Gastroesophageal sphincter (tissue), 4 donors: ENCODE results near the gene MAML3. TPM values are rescaled to one million over a fixed set of nuclear protein-coding genes. Genes with fewer than 3 reads are reported as not detected.
A peak's percentile ranks its signal among the peaks of the same experiment; 100 is the strongest.

Experiments
- ATAC-seq: fragments of 150-250 bp; one replicate; pipeline ENCODE4 v1.9.1; 2016; ENCODE audit warnings: mild to moderate bottlenecking, moderate library complexity
- H3K27ac ChIP-seq, 4 donors: fragments of 200-600 bp; sonication (generic) in 3 of 4; 1 replicate in 3 of 4; 2 replicates in 1 of 4; pipeline ENCODE4 v1.5.1; 2016 to 2019
- H3K27me3 ChIP-seq: fragments of 200-600 bp; sonication (generic); one replicate; pipeline ENCODE4 v1.5.1; 2019
- H3K36me3 ChIP-seq, 2 donors: fragments of 200-600 bp; sonication (generic); one replicate each; pipeline ENCODE4 v1.5.1; 2019; ENCODE audit warnings: control low read depth in 1 of 2
- H3K4me1 ChIP-seq, 3 donors: fragments of 200-600 bp; sonication (generic); 1 replicate in 2 of 3; 2 replicates in 1 of 3; pipeline ENCODE4 v1.5.1; 2016 to 2019; ENCODE audit warnings: control low read depth in 2 of 3
- H3K4me3 ChIP-seq, 2 donors: fragments of 200-600 bp; sonication (generic); one replicate each; pipeline ENCODE4 v1.5.1; 2019; ENCODE audit warnings: mild to moderate bottlenecking in 1 of 2, moderate library complexity in 1 of 2
- H3K9me3 ChIP-seq, 3 donors: fragments of 200-600 bp; sonication (generic); one replicate each; pipeline ENCODE4 v1.5.1; 2017 to 2019; ENCODE audit warnings: control low read depth in 2 of 3
- EP300 ChIP-seq: sonication (generic); formaldehyde crosslinking; IDR thresholded peaks from one replicate; pipeline ENCODE4 v1.6.1; 2017; ENCODE audit warnings: antibody characterized with exemption, mild to moderate bottlenecking
- POLR2A ChIP-seq, 2 donors: fragments of 450-650 bp; IDR thresholded peaks; one replicate each; pipeline ENCODE4 v1.6.1; 2017; ENCODE audit warnings: antibody characterized with exemption in 2 of 2, mild to moderate bottlenecking in 2 of 2, moderate library complexity in 1 of 2
- POLR2AphosphoS5 ChIP-seq: sonication (generic); formaldehyde crosslinking; IDR thresholded peaks from one replicate; pipeline ENCODE4 v1.6.1; 2017; ENCODE audit warnings: antibody characterized with exemption
- WGBS, 2 donors: methylation state at CpG; one replicate each; pipeline ENCODE4 v1.1.5; 2018; ENCODE audit warnings: low coverage in 1 of 2; 5-methylcytosine and 5-hydroxymethylcytosine counted together
- total RNA-seq, 4 donors: library from RNA; depleted of rRNA; stranded (reverse); fragments of >200 nt; gene quantifications; one replicate each; pipeline ENCODE4 v1.1.0, GENCODE V29; 2016
- TF ChIP-seq, protein P1 (sequence below), 4 experiments: fragments of 200-600 bp in 2 of 4; fragments of 450-650 bp in 2 of 4; sonication (generic) in 1 of 4; IDR thresholded peaks; one replicate each; pipeline ENCODE4 v1.5.1; 2017 to 2019; ENCODE audit warnings: antibody characterized with exemption in 4 of 4, mild to moderate bottlenecking in 2 of 4, moderate library complexity in 2 of 4

Gene MAML3
- total RNA-seq, 4 donors from 2014 or later, result 5.3 to 10.6 (median 9.3) TPM

DNA sequence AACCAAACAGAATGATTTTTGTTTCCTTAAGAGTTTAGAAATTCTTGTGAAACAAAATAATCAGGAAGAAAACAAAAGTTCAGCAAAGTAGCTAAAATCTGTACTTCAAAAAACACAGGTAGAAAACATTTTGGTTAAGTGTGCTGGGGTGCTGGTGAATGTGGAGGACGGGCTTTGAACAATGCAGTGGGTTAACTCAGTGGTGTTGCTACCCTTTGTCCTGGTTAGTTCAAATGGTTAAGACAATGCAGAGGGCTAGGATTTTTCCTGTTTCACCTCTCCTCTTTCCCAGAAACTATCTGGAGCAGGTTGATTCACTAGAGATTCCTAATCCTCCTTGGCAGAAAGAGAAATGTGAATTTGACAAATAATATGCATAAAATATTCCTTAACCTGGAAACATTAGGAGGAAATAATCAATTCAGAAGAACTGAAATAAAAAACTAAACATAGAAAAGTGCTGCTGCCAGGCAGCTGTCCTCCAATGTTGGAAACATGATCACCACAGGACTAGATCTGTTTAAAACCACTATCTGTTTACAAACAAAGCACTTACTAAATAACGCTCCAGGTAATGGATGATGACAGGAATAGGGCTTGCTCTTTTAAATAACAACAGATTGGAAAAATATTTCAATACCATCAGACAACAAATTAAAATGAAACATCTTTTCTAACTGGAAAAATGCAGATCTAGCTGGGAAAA is 148.9 kb downstream of the MAML3 start:
- H3K9me3 ChIP-seq, result no peaks in the 10 kb centered on the region
- TF ChIP-seq EP300 (no peak), POLR2A (IDR thresholded peaks at IDR 0.05) (no peak), POLR2AphosphoS5 (no peak)
- TF ChIP-seq, protein P1, sequence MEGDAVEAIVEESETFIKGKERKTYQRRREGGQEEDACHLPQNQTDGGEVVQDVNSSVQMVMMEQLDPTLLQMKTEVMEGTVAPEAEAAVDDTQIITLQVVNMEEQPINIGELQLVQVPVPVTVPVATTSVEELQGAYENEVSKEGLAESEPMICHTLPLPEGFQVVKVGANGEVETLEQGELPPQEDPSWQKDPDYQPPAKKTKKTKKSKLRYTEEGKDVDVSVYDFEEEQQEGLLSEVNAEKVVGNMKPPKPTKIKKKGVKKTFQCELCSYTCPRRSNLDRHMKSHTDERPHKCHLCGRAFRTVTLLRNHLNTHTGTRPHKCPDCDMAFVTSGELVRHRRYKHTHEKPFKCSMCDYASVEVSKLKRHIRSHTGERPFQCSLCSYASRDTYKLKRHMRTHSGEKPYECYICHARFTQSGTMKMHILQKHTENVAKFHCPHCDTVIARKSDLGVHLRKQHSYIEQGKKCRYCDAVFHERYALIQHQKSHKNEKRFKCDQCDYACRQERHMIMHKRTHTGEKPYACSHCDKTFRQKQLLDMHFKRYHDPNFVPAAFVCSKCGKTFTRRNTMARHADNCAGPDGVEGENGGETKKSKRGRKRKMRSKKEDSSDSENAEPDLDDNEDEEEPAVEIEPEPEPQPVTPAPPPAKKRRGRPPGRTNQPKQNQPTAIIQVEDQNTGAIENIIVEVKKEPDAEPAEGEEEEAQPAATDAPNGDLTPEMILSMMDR (IDR thresholded peaks at IDR 0.05), result no peak
- no peaks in the 10 kb centered on the region for H3K27me3 ChIP-seq
- no peaks in the 10 kb centered on the region for H3K36me3 ChIP-seq
- peaks cover 3 to 31% (median 11%) of the 10 kb centered on the region in 3 donors for H3K4me1 ChIP-seq
- H3K4me3 ChIP-seq, result peak overlapping the region in 1 of 2 donors; percentile 50
- ATAC-seq, result no peak
- peak overlapping the region in 2 of 4 donors; percentile 68 to 72 for H3K27ac ChIP-seq
- 58 to 66% methylated on average over 2 of the region's 2 CpGs for WGBS, 2 donors

DNA sequence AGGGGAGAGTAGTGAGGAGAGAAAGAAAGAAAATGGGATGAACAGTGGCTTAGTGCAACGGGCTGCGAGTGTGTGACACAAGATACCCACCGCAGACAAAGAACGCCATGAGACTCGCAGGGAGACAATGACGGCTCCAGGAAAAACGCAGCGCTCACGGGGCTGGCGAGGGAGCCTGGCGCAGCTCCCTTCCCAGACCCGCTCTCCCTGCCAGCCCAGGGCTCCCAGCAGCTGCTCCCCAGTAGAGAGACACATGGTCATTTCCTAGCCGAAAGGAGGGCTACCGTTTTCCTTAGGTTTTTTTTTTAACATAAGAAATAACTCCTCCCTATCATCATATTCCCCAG is 149.5 kb downstream of the MAML3 start:
- H3K27ac ChIP-seq, result peak overlapping the region in 3 of 4 donors; percentile 29 to 72 (median 68)
- 7 to 12% methylated on average over 14 of the region's 14 CpGs for WGBS, 2 donors
- no peaks in the 10 kb centered on the region for H3K9me3 ChIP-seq
- TF ChIP-seq EP300 (no peak), POLR2A (IDR thresholded peaks at IDR 0.05) (no peak), POLR2AphosphoS5 (no peak)
- TF ChIP-seq, protein P1 (IDR thresholded peaks at IDR 0.05), result no peak
- peaks cover 3 to 31% (median 11%) of the 10 kb centered on the region in 3 donors for H3K4me1 ChIP-seq
- H3K27me3 ChIP-seq, result no peaks in the 10 kb centered on the region
- peak; percentile 88 for ATAC-seq
- H3K4me3 ChIP-seq, result peak overlapping the region; percentile 24 to 50
- no peaks in the 10 kb centered on the region for H3K36me3 ChIP-seq

DNA sequence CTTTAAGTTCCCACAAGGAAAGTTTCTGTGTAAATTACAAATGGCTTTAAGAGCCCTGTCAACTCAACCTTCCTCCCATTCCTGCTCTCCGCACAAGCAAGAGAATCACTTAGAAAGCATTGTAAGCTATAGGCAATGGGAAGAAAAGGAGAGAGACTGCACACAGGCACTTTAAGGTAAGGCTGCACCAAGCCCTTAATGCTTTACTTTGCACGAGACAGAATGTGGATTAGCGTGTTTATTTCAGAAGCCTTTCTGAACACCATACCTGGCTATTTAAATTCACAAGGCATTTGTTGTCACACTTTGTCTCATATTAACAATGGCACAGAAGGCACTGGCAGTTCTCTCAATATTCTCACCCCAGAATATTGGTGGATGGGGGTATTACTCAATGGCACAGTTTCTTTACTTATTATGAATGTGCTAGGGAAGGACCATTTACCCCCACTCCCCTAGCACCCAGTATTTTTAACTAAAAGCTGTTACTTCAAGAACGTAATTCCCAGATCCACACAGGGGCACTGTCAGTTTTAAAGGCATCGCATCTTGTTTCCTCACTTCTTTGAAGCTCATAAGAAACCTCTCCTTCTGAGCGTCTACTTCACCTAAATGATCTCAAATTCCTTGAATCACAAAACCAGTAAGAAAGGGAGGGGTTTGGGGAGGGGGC is 150.0 kb downstream of the MAML3 start:
- peak overlapping the region in 3 of 4 donors; percentile 29 to 72 (median 68) for H3K27ac ChIP-seq
- WGBS, 2 donors, result 26 to 38% methylated on average over 5 to 6 of the region's 6 CpGs
- TF ChIP-seq, protein P1 (IDR thresholded peaks at IDR 0.05), result no peak
- no peak for TF ChIP-seq POLR2A (IDR thresholded peaks at IDR 0.05)
- TF ChIP-seq EP300, result no peak
- no peak for TF ChIP-seq POLR2AphosphoS5

DNA sequence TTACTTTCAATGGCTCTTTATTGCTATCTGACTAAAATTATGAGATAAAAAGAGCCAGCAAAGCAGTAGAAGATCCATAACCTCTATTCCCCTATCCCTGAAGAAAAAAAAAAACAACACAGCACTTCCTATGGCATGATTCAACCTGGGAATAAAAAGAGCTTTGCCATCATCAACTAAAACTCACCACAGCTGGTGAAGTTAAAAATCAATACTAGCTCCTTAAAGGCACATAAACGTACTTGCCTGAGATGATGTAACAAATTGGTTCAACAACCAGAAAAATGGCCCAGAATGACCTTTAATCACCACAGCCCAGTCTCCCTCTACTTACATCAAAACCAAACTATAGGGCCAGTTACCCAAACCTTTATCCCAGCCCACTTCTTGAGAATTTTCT is 153.8 kb downstream of the MAML3 start:
- H3K4me1 ChIP-seq, result peaks cover 3 to 26% (median 11%) of the 10 kb centered on the region in 3 donors
- H3K9me3 ChIP-seq, result no peaks in the 10 kb centered on the region
- no peak overlapping the region for H3K4me3 ChIP-seq
- WGBS, 2 donors, result 90 to 100% methylated on average over 1 of the region's 1 CpG
- H3K27ac ChIP-seq, result no peak overlapping the region
- TF ChIP-seq POLR2AphosphoS5 (no peak), POLR2A (IDR thresholded peaks at IDR 0.05) (no peak), EP300 (no peak)
- TF ChIP-seq, protein P1 (IDR thresholded peaks at IDR 0.05), result no peak
- no peak for ATAC-seq
- H3K27me3 ChIP-seq, result no peaks in the 10 kb centered on the region
- H3K36me3 ChIP-seq, result no peaks in the 10 kb centered on the region

More for the DNA sequence above, 150.0 kb downstream of the MAML3 start:
- Histone ChIP-seq H3K36me3 (no peaks in the 10 kb centered on the region), H3K27me3 (no peaks in the 10 kb centered on the region), H3K4me1 (peaks cover 3 to 31% (median 11%) of the 10 kb centered on the region in 3 donors), H3K9me3 (no peaks in the 10 kb centered on the region), H3K4me3 (peak overlapping the region; percentile 24 to 50)
- ATAC-seq, result peak; percentile 19
